ENCODE data around the gene CACYBP.
"Not testable (repeated sequence)": the region's sequence is repeated elsewhere in the genome, so short reads cannot be mapped to it uniquely, and the experiment has no call there.

CACYBP gene

GRCh38 chr1:175005085-175005783 is 5.5 kb downstream of the CACYBP start:
- Histone ChIP-seq H3K9me3 (ENCODE audit: control insufficient read depth, low read length) (no peaks in the 10 kb centered on the region), H3K27me3 (replicated peaks; ENCODE audit: control insufficient read depth, insufficient read depth, low read length, poor library complexity, severe bottlenecking) (no peaks in the 10 kb centered on the region), H3K27ac (ENCODE audit: insufficient read depth, low read length, poor library complexity, severe bottlenecking) (no peak overlapping the region), H3K36me3 (ENCODE audit: control insufficient read depth, insufficient read depth, low read length) (peaks cover 32% of the 10 kb centered on the region), H3K4me1 (ENCODE audit: control insufficient read depth, insufficient read depth, low read length, poor library complexity, severe bottlenecking) (peaks cover 12% of the 10 kb centered on the region), H3K4me3 (ENCODE audit: insufficient read depth, low read depth, low read length, poor library complexity, severe bottlenecking) (no peak overlapping the region)
- no peak for DNase-seq

GRCh38 chr1:175009532-175009931 is 9.8 kb downstream of the CACYBP start:
- DNase-seq = no peak
- H3K4me1 ChIP-seq (ENCODE audit: control insufficient read depth, insufficient read depth, low read length, poor library complexity, severe bottlenecking) = no peaks in the 10 kb centered on the region
- H3K27me3 ChIP-seq (replicated peaks; ENCODE audit: control insufficient read depth, insufficient read depth, low read length, poor library complexity, severe bottlenecking) = no peaks in the 10 kb centered on the region
- H3K36me3 ChIP-seq (ENCODE audit: control insufficient read depth, insufficient read depth, low read length) = peaks cover 70% of the 10 kb centered on the region
- no peaks in the 10 kb centered on the region for H3K9me3 ChIP-seq (ENCODE audit: control insufficient read depth, low read length)
- H3K4me3 ChIP-seq (ENCODE audit: insufficient read depth, low read depth, low read length, poor library complexity, severe bottlenecking) = no peak overlapping the region
- H3K27ac ChIP-seq (ENCODE audit: insufficient read depth, low read length, poor library complexity, severe bottlenecking) = no peak overlapping the region

- Histone ChIP-seq H3K27me3 (replicated peaks; ENCODE audit: control insufficient read depth, insufficient read depth, low read length, poor library complexity, severe bottlenecking) (no peaks in the 10 kb centered on the region), H3K36me3 (ENCODE audit: control insufficient read depth, insufficient read depth, low read length) (peaks cover 89% of the 10 kb centered on the region), H3K4me1 (ENCODE audit: control insufficient read depth, insufficient read depth, low read length, poor library complexity, severe bottlenecking) (no peaks in the 10 kb centered on the region), H3K9me3 (ENCODE audit: control insufficient read depth, low read length) (no peaks in the 10 kb centered on the region), H3K27ac (ENCODE audit: insufficient read depth, low read length, poor library complexity, severe bottlenecking) (no peak overlapping the region), H3K4me3 (ENCODE audit: insufficient read depth, low read depth, low read length, poor library complexity, severe bottlenecking) (no peak overlapping the region)
- no peak for DNase-seq
These were observed 13.7 kb downstream of the CACYBP start for GRCh38 chr1:175013445-175013844.

GRCh38 chr1:175015243-175015642 is 15.5 kb downstream of the CACYBP start:
- Histone ChIP-seq H3K4me1 (ENCODE audit: control insufficient read depth, insufficient read depth, low read length, poor library complexity, severe bottlenecking) (no peaks in the 10 kb centered on the region), H3K4me3 (ENCODE audit: insufficient read depth, low read depth, low read length, poor library complexity, severe bottlenecking) (no peak overlapping the region), H3K27ac (ENCODE audit: insufficient read depth, low read length, poor library complexity, severe bottlenecking) (no peak overlapping the region), H3K9me3 (ENCODE audit: control insufficient read depth, low read length) (no peaks in the 10 kb centered on the region), H3K27me3 (replicated peaks; ENCODE audit: control insufficient read depth, insufficient read depth, low read length, poor library complexity, severe bottlenecking) (no peaks in the 10 kb centered on the region), H3K36me3 (ENCODE audit: control insufficient read depth, insufficient read depth, low read length) (peaks cover 76% of the 10 kb centered on the region)
- no peak for DNase-seq

GRCh38 chr1:175019524-175019923 is 19.8 kb downstream of the CACYBP start:
- no peaks in the 10 kb centered on the region for H3K27me3 ChIP-seq (replicated peaks; ENCODE audit: control insufficient read depth, insufficient read depth, low read length, poor library complexity, severe bottlenecking)
- peaks cover 38% of the 10 kb centered on the region for H3K36me3 ChIP-seq (ENCODE audit: control insufficient read depth, insufficient read depth, low read length)
- no peak overlapping the region for H3K27ac ChIP-seq (ENCODE audit: insufficient read depth, low read length, poor library complexity, severe bottlenecking)
- no peak overlapping the region for H3K4me3 ChIP-seq (ENCODE audit: insufficient read depth, low read depth, low read length, poor library complexity, severe bottlenecking)
- no peaks in the 10 kb centered on the region for H3K4me1 ChIP-seq (ENCODE audit: control insufficient read depth, insufficient read depth, low read length, poor library complexity, severe bottlenecking)
- DNase-seq = no peak
- no peaks in the 10 kb centered on the region for H3K9me3 ChIP-seq (ENCODE audit: control insufficient read depth, low read length)

- Histone ChIP-seq H3K27ac (ENCODE audit: insufficient read depth, low read length, poor library complexity, severe bottlenecking) (peak within 1 kb of the TSS; percentile 94), H3K36me3 (ENCODE audit: control insufficient read depth, insufficient read depth, low read length) (peaks cover 4% of the 10 kb centered on the region), H3K9me3 (ENCODE audit: control insufficient read depth, low read length) (no peaks in the 10 kb centered on the region), H3K27me3 (replicated peaks; ENCODE audit: control insufficient read depth, insufficient read depth, low read length, poor library complexity, severe bottlenecking) (no peaks in the 10 kb centered on the region), H3K4me3 (ENCODE audit: insufficient read depth, low read depth, low read length, poor library complexity, severe bottlenecking) (peak within 1 kb of the TSS; percentile 91), H3K4me1 (ENCODE audit: control insufficient read depth, insufficient read depth, low read length, poor library complexity, severe bottlenecking) (no peaks in the 10 kb centered on the region)
- peak; percentile 97 for DNase-seq
These were observed 23.5 kb downstream of the CACYBP start, which contains the start of gene MRPS14 for GRCh38 chr1:175023043-175023921. MRPS14 (minus strand) TSS chr1:175023425; CDS start chr1:175023408, 17 bp downstream.

- H3K36me3 ChIP-seq (ENCODE audit: control insufficient read depth, insufficient read depth, low read length); H3K4me1 ChIP-seq (ENCODE audit: control insufficient read depth, insufficient read depth, low read length, poor library complexity, severe bottlenecking); H3K9me3 ChIP-seq (ENCODE audit: control insufficient read depth, low read length); DNase-seq; H3K27me3 ChIP-seq (replicated peaks; ENCODE audit: control insufficient read depth, insufficient read depth, low read length, poor library complexity, severe bottlenecking): not testable (repeated sequence)
- Histone ChIP-seq H3K4me3 (ENCODE audit: insufficient read depth, low read depth, low read length, poor library complexity, severe bottlenecking) (peak overlapping the region; percentile 91), H3K27ac (ENCODE audit: insufficient read depth, low read length, poor library complexity, severe bottlenecking) (peak overlapping the region; percentile 94)
These were observed 24.1 kb downstream of the CACYBP start for GRCh38 chr1:175023922-175024242.

- H3K36me3 ChIP-seq (ENCODE audit: control insufficient read depth, insufficient read depth, low read length) = no peaks in the 10 kb centered on the region
- no peak overlapping the region for H3K4me3 ChIP-seq (ENCODE audit: insufficient read depth, low read depth, low read length, poor library complexity, severe bottlenecking)
- H3K9me3 ChIP-seq (ENCODE audit: control insufficient read depth, low read length) = no peaks in the 10 kb centered on the region
- no peaks in the 10 kb centered on the region for H3K4me1 ChIP-seq (ENCODE audit: control insufficient read depth, insufficient read depth, low read length, poor library complexity, severe bottlenecking)
- H3K27ac ChIP-seq (ENCODE audit: insufficient read depth, low read length, poor library complexity, severe bottlenecking) = no peak overlapping the region
- no peak for DNase-seq
- no peaks in the 10 kb centered on the region for H3K27me3 ChIP-seq (replicated peaks; ENCODE audit: control insufficient read depth, insufficient read depth, low read length, poor library complexity, severe bottlenecking)
These were observed 25.0 kb downstream of the CACYBP start for GRCh38 chr1:175024773-175025172.

GRCh38 chr1:175033953-175034352 is 34.2 kb downstream of the CACYBP start:
- Histone ChIP-seq H3K4me3 (ENCODE audit: insufficient read depth, low read depth, low read length, poor library complexity, severe bottlenecking) (no peak overlapping the region), H3K36me3 (ENCODE audit: control insufficient read depth, insufficient read depth, low read length) (no peaks in the 10 kb centered on the region)
- DNase-seq = no peak

GRCh38 chr1:175034775-175035174 is 35.0 kb downstream of the CACYBP start:
- no peak overlapping the region for H3K27ac ChIP-seq (ENCODE audit: insufficient read depth, low read length, poor library complexity, severe bottlenecking)
- H3K27me3 ChIP-seq (replicated peaks; ENCODE audit: control insufficient read depth, insufficient read depth, low read length, poor library complexity, severe bottlenecking) = no peaks in the 10 kb centered on the region
- no peaks in the 10 kb centered on the region for H3K4me1 ChIP-seq (ENCODE audit: control insufficient read depth, insufficient read depth, low read length, poor library complexity, severe bottlenecking)
- no peaks in the 10 kb centered on the region for H3K36me3 ChIP-seq (ENCODE audit: control insufficient read depth, insufficient read depth, low read length)
- DNase-seq = no peak
- H3K9me3 ChIP-seq (ENCODE audit: control insufficient read depth, low read length) = no peaks in the 10 kb centered on the region
- no peak overlapping the region for H3K4me3 ChIP-seq (ENCODE audit: insufficient read depth, low read depth, low read length, poor library complexity, severe bottlenecking)

More at GRCh38 chr1:175033953-175034352, 34.2 kb downstream of the CACYBP start:
- H3K27me3 ChIP-seq (replicated peaks; ENCODE audit: control insufficient read depth, insufficient read depth, low read length, poor library complexity, severe bottlenecking) = no peaks in the 10 kb centered on the region
- no peaks in the 10 kb centered on the region for H3K4me1 ChIP-seq (ENCODE audit: control insufficient read depth, insufficient read depth, low read length, poor library complexity, severe bottlenecking)
- H3K9me3 ChIP-seq (ENCODE audit: control insufficient read depth, low read length) = no peaks in the 10 kb centered on the region
- H3K27ac ChIP-seq (ENCODE audit: insufficient read depth, low read length, poor library complexity, severe bottlenecking) = no peak overlapping the region

Data from effector memory CD4-positive, alpha-beta T cell (primary cell).